ENCODE data around the gene CBLN1. TPM values are rescaled to one million over a fixed set of nuclear protein-coding genes. Genes with fewer than 3 reads are reported as not detected.

Gene CBLN1
- total RNA-seq, 2 donors from 2014 or later: 0.26 TPM; not detected in 1

- WGBS, 2 donors: 96 to 100% methylated on average over 1 of the region's 1 CpG
- DNase-seq: no peak
These were observed 34.0 kb upstream of the CBLN1 start for GRCh38 chr16:49315602-49316001.

GRCh38 chr16:49312389-49312985 lies 30.8 kb upstream of the CBLN1 start:
- Histone ChIP-seq H3K27me3 (peaks cover 0 to 6% of the 10 kb centered on the region in 2 donors), H3K27ac (no peak overlapping the region), H3K36me3 (replicated peaks in 1 of 2; ENCODE audit: insufficient read depth in 1 of 2, low read depth in 2 of 2) (no peaks in the 10 kb centered on the region), H3K4me3 (no peak overlapping the region), H3K4me1 (no peaks in the 10 kb centered on the region), H3K9me3 (no peaks in the 10 kb centered on the region)
- intact Hi-C loops (cut with DNase I): no loop called here
- WGBS, 2 donors: 33 to 50% methylated on average over 10 of the region's 10 CpGs
- TF ChIP-seq CTCF (IDR thresholded peaks at IDR 0.05) (no peak), POLR2A (IDR thresholded peaks at IDR 0.05) (no peak)
- no peak for DNase-seq
- ATAC-seq: no peak

More at GRCh38 chr16:49315602-49316001, 34.0 kb upstream of the CBLN1 start:
- TF ChIP-seq POLR2A (IDR thresholded peaks at IDR 0.05) (no peak), CTCF (IDR thresholded peaks at IDR 0.05) (no peak)
- Histone ChIP-seq H3K27me3 (peaks cover 0 to 6% of the 10 kb centered on the region in 2 donors), H3K4me3 (no peak overlapping the region), H3K9me3 (no peaks in the 10 kb centered on the region), H3K27ac (no peak overlapping the region), H3K4me1 (no peaks in the 10 kb centered on the region), H3K36me3 (replicated peaks in 1 of 2; ENCODE audit: insufficient read depth in 1 of 2, low read depth in 2 of 2) (no peaks in the 10 kb centered on the region)
- intact Hi-C loops (cut with DNase I): no loop called here
- no peak for ATAC-seq

GRCh38 chr16:49311823-49312222 lies 30.2 kb upstream of the CBLN1 start:
- no peaks in the 10 kb centered on the region for H3K4me1 ChIP-seq
- DNase-seq (no peak), ATAC-seq (no peak)
- no peak overlapping the region for H3K4me3 ChIP-seq
- TF ChIP-seq CTCF (IDR thresholded peaks at IDR 0.05) (no peak), POLR2A (IDR thresholded peaks at IDR 0.05) (no peak)
- H3K9me3 ChIP-seq: no peaks in the 10 kb centered on the region
- peaks cover 0 to 6% of the 10 kb centered on the region in 2 donors for H3K27me3 ChIP-seq
- H3K27ac ChIP-seq: no peak overlapping the region
- 64 to 65% methylated on average over 6 of the region's 6 CpGs for WGBS, 2 donors
- intact Hi-C loops (cut with DNase I): no loop called here
- no peaks in the 10 kb centered on the region for H3K36me3 ChIP-seq (replicated peaks in 1 of 2; ENCODE audit: insufficient read depth in 1 of 2, low read depth in 2 of 2)

GRCh38 chr16:49307176-49307575 lies 25.5 kb upstream of the CBLN1 start:
- TF ChIP-seq POLR2A (IDR thresholded peaks at IDR 0.05) (no peak), CTCF (IDR thresholded peaks at IDR 0.05) (no peak)
- Histone ChIP-seq H3K27me3 (no peaks in the 10 kb centered on the region), H3K4me1 (no peaks in the 10 kb centered on the region), H3K36me3 (replicated peaks in 1 of 2; ENCODE audit: insufficient read depth in 1 of 2, low read depth in 2 of 2) (no peaks in the 10 kb centered on the region), H3K9me3 (no peaks in the 10 kb centered on the region), H3K4me3 (no peak overlapping the region), H3K27ac (no peak overlapping the region)
- ATAC-seq (no peak), DNase-seq (no peak)
- 52 to 76% methylated on average over 2 of the region's 2 CpGs for WGBS, 2 donors
- intact Hi-C loops (cut with DNase I): no loop called here

GRCh38 chr16:49305406-49305805 lies 23.8 kb upstream of the CBLN1 start:
- no peaks in the 10 kb centered on the region for H3K9me3 ChIP-seq
- TF ChIP-seq POLR2A (IDR thresholded peaks at IDR 0.05) (no peak), CTCF (IDR thresholded peaks at IDR 0.05) (no peak)
- no peak for DNase-seq
- ATAC-seq: no peak
- no peaks in the 10 kb centered on the region for H3K36me3 ChIP-seq (replicated peaks in 1 of 2; ENCODE audit: insufficient read depth in 1 of 2, low read depth in 2 of 2)
- no peaks in the 10 kb centered on the region for H3K4me1 ChIP-seq
- intact Hi-C loops (cut with DNase I): no loop called here
- no peak overlapping the region for H3K4me3 ChIP-seq
- H3K27me3 ChIP-seq: no peaks in the 10 kb centered on the region
- no peak overlapping the region for H3K27ac ChIP-seq
